Measurements from ENCODE around the gene DSPP.

The DSPP gene

DNA sequence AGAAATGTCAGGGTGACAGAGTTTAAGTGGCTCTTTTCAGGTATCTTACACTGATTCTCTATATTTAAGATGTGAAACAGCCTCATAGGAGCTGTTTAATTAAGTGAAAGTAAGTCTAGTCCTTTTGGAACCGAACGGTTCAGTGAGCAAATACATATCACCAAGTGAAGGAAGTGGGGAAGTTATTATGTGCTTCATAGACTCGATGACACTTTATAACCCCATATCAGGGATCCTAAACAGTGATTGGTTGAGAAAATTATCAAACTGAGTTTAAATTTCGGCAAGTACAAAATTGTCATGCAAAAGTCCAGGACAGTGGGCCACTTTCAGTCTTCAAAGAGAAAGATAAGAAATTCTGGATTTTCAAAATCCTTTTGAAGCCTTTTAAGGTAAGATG lies at the start of gene DSPP:
TSS of gene DSPP (plus strand) at position 301 of the 400 bp plus-strand sequence. CDS start 2,380 bp downstream, outside the sequence.
- H3K4me3 ChIP-seq (ENCODE audit: control insufficient read depth, low read depth, low read length): no peak within 1 kb of the TSS
- TF ChIP-seq, protein P1, sequence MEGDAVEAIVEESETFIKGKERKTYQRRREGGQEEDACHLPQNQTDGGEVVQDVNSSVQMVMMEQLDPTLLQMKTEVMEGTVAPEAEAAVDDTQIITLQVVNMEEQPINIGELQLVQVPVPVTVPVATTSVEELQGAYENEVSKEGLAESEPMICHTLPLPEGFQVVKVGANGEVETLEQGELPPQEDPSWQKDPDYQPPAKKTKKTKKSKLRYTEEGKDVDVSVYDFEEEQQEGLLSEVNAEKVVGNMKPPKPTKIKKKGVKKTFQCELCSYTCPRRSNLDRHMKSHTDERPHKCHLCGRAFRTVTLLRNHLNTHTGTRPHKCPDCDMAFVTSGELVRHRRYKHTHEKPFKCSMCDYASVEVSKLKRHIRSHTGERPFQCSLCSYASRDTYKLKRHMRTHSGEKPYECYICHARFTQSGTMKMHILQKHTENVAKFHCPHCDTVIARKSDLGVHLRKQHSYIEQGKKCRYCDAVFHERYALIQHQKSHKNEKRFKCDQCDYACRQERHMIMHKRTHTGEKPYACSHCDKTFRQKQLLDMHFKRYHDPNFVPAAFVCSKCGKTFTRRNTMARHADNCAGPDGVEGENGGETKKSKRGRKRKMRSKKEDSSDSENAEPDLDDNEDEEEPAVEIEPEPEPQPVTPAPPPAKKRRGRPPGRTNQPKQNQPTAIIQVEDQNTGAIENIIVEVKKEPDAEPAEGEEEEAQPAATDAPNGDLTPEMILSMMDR (IDR thresholded peaks at IDR 0.05; ENCODE audit: control insufficient read depth, insufficient read depth, low read depth, low read length, missing control alignments): no peak
- no peak for DNase-seq (ENCODE audit: low read depth)

DNA sequence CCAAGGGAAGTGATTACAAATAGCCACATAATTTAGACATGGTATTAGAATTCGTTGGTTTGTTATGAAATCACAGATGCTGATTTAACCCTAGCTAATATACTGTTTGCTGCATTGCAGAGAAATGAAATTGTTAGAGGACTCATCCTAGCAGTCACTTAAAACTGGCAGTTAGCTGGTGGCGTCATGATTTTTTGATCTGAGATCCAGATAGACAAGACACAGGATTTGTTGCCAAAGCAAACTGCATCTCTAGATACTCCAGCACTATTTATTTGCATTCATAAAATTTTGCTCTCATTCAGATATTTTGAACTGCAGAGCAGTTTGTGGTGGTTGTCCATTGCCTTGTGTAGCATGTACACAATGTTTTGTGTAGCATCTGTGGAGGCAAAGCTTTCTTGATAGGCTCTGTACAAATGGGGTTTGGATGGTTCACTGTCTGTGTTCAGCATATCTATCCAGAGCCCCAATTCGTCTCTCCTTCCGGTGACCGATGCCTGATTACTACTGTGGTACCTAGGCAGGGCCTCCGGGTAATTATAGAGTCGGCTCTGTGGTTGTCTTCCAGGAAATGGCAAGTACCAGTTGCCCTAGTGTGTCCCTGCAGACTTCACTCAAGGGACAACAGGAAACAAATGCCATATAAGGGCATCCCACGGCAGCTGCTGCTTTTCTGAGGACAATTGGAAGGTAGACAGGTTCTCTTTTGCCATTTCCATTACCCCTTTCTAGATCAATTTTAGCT lies 49.1 kb upstream of the DSPP start:
- TF ChIP-seq, protein P1 (IDR thresholded peaks at IDR 0.05; ENCODE audit: control insufficient read depth, insufficient read depth, low read depth, low read length, missing control alignments): no peak
- H3K4me3 ChIP-seq (ENCODE audit: control insufficient read depth, low read depth, low read length): no peak overlapping the region
- DNase-seq (ENCODE audit: low read depth): no peak

DNA sequence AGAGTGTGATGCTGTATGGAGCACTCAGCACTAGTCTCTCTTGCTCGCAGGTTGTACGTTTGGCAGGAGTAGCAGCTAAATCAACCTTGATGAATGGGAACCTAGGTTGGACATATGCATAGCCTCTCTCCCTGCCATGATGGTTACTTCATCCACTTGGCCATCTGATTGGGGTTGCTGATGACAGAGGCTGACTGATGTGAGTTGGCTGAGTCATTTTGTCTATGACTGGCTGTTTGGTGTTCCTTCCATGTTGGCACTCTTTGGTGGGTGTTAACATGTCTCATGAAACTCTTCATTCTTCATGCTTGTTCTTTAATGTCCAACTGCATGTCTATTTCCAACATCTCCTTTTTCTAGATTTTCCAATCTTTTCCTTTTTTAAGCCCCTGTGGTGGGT lies 47.5 kb upstream of the DSPP start:
- DNase-seq (ENCODE audit: low read depth): no peak
- no peak overlapping the region for H3K4me3 ChIP-seq (ENCODE audit: control insufficient read depth, low read depth, low read length)
- TF ChIP-seq, protein P1 (IDR thresholded peaks at IDR 0.05; ENCODE audit: control insufficient read depth, insufficient read depth, low read depth, low read length, missing control alignments): no peak

DNA sequence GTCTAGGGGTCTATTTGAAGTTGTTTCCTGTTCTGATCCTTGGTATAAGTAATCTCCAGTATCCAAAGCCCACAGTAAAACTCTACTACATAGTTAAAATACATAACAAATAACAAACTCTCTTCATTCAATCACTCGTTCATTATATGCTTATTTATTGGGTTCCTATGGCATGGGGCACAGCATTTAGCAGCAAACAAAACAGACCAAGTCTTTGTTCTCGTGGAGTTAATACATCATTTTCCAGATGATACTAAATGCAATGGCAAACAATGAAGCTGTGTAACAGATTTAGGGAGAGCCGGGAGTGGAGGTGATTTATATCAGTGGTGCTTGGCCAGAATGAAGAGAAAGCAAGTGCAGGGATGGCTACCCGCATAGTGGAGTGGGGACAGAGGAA lies 42.6 kb upstream of the DSPP start:
- DNase-seq (ENCODE audit: low read depth): no peak
- H3K4me3 ChIP-seq (ENCODE audit: control insufficient read depth, low read depth, low read length): no peak overlapping the region
- TF ChIP-seq, protein P1 (IDR thresholded peaks at IDR 0.05; ENCODE audit: control insufficient read depth, insufficient read depth, low read depth, low read length, missing control alignments): no peak

DNA sequence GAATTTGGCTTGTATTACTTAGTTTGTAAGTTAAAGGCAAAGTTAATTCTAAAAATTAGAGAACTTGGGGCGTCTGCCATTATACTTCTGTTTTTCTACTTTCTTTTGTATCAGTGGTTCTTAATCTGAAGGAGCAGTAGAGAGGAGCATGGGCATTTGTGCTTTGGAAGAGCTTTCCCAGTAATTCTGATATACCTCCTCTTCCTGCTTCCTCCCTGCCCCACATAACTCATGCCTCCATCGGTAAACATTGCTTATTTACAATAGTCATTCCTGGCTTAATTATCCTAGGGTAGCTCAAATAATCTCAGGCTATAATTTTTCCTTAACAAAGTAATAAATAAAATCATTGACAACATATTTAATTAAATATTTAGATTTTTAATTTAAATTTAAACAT lies 42.1 kb upstream of the DSPP start:
- no peak overlapping the region for H3K4me3 ChIP-seq (ENCODE audit: control insufficient read depth, low read depth, low read length)
- TF ChIP-seq, protein P1 (IDR thresholded peaks at IDR 0.05; ENCODE audit: control insufficient read depth, insufficient read depth, low read depth, low read length, missing control alignments): no peak
- no peak for DNase-seq (ENCODE audit: low read depth)

DNA sequence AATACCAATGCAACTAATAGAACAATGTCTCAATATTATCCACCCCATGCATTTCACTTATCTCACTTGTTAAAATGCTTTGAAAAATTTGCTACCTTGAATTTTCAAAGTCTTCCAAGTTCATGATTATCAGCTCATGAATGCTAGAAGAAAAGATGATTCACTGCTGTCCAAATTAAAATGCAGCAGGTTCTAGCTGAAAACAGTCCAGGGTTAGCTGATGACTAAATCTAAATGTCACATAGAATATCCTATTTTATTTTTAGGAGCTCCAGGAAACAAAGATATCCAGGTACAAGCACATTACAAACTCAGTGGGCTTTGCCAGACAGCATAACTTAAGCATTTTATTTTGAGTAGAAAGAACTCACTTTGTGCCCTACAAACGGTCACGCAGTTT lies 41.1 kb upstream of the DSPP start:
- DNase-seq (ENCODE audit: low read depth): no peak

More for the DNA sequence above, 41.1 kb upstream of the DSPP start:
- no peak overlapping the region for H3K4me3 ChIP-seq (ENCODE audit: control insufficient read depth, low read depth, low read length)
- TF ChIP-seq, protein P1 (IDR thresholded peaks at IDR 0.05; ENCODE audit: control insufficient read depth, insufficient read depth, low read depth, low read length, missing control alignments): no peak
